HG02798 (cell line): ENCODE data around the gene TRIM38.

Source experiments
- ATAC-seq: cut with Tn5 transposase; IDR thresholded peaks from one replicate; pipeline ENCODE4 v1.9.1; 2021; ENCODE audit warnings: mild to moderate bottlenecking; ENCODE audit not compliant: unreplicated experiment, poor library complexity

TRIM38 gene

DNA sequence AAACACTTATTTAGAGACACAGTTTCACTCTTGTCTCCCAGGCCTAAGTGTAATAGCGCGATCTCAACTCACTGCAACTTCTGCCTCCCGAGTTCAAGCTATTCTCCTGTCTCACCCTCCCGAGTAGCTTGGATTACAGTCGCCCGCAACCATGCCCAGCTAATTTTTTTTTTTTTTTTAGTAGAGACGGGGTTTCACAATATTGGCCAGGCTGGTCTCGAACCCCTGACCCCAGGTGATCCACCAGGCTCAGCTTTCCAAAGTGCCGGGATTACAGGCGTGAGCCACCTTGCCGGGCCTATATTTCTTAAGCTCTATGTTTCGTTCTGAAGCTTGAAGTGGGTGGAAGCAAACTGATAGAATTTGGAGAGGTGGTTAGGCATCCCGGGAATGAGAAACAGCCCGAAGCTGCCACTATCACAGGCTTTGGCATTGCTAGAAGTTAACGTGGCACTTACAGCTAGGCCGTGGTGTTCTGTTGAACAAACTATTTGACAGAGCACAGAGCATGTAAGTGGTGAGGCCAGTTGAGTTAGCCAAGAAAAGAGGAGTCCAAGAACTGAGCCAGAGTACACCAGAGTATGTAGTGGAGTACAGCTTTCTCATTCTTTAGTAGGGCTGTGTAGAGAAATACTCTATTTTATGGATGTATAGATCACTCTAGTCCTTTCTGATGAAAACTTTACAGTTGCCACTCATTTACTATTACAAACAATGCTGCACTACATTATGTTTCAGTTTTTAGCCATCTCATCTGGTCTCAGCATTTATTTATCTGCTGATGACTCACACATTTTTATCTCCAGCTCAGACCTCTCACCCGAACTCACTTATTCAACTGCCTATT lies 62.7 kb downstream of the TRIM38 start:
- no peak for ATAC-seq

- ATAC-seq = peak; percentile 41
Observed at GRCh38 chr6:26025894-26026832, 63.6 kb downstream of the TRIM38 start.

DNA sequence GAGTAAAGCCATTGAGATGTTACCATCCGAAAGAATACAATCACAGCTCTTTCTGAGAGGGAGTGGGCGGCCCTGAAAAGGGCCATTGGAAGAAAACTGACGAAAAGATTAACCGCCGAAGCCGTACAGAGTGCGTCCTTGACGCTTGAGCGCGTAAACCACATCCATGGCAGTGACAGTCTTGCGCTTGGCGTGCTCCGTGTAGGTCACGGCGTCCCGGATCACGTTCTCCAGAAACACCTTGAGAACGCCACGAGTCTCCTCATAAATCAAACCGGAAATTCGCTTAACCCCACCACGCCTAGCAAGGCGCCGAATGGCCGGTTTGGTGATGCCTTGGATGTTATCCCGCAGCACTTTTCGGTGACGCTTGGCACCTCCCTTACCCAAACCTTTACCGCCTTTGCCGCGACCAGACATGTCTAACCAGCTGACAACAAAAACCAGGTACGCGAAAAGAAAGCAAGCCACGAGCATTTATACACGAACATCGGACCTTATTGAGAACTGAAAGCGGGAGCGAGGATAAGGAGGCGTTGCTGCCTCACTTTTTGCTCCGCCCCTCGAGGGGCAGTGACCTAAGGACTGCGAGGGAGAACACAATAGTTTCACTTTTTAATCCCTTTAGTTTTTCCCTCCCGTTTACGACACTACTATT lies 64.4 kb downstream of the TRIM38 start:
- ATAC-seq = peak; percentile 46

DNA sequence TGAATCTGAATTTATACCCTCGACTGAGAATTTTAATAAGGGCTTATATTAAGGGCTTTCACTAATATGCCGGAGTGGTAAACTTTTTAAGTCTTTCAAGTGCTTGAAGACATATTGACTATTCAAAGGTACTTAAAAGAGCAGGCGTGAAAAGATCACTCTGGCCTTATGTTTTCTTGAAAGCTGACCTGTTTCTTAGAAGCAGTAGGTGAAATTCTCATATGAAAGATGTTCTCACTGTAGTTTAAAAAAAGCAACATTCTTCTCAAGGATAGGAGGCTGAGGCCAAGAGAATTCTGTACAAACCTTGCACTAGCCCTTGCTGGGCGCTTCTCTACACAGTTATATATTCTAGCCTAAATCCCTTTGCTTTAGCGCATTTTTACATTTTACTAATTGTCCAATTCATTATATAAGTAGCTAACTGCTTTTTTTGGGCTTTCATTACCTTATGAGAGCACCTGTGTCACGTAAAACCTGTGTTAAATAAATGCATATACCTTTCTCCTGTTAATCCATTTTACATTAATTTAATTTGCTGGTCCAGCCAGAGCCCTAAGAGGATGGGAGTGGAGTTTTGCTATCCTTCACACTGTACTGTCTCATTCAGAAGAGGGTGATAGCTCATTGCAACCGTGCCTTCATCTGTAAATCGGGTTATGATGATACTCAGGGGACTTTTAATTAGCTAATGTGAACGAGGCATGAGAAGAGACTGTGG lies 65.0 kb downstream of the TRIM38 start:
- no peak for ATAC-seq

DNA sequence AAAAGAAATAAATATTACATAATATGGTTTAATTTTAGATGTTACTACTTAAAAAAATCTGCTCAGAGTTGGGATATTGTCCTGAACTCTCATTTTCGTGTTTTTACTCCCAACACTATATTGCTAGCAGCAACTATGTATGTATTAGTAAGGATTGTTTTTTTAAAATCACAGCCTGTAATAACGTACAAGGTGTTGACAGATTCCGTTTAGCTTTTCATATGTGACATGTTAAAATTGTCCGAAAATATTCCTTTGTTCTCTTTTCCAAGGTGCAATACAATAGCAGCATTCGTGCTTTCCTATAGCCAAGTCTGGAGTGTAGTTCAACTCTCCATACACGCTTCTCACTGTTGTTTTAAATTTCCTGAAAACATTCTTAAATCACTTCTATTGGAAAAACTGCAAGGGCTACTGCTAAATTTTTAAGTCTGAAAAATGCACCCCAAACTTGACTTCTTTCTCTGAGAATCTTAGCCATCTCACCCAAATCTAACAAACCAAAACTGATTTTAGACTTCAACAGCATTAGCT lies 65.7 kb downstream of the TRIM38 start:
- no peak for ATAC-seq

DNA sequence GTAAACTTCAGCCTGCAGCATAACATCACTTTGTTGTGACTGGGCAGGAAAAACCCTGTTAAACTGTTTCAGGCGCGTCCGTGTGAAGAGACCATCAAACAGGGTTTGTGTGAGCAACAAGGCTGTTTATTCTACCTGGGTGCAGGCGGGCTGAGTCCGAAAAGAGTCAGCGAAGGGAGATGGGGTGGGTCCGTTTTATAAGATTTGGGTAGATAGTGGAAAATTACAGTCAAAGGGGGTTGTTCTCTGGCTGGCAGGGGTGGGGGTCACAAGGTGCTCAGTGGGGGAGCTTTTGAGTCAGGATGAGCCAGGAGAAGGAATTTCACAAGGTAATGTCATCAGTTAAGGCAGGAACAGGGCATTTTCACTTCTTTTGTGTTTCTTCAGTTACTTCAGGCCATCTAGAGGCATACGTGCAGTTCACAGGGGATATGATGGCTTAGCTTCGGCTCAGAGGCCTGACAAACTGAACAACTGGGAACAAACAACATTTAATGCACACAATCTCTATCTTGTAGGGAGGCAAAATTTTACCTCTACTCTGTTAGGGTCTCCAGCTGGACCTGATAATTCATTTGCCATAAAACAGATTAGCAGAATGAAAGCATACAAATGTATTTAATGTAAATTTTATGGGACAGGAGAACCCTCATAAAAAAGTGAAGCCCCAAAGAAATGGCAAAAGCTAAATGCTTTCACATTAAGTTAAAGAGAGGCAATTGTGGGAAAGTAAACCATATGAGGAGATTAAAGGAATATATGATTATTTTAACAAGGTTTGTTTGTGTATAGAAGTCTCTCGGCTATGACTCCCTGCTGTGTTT lies 66.4 kb downstream of the TRIM38 start:
- no peak for ATAC-seq

- no peak for ATAC-seq
Observed at GRCh38 chr6:26029570-26029856, 66.9 kb downstream of the TRIM38 start.

DNA sequence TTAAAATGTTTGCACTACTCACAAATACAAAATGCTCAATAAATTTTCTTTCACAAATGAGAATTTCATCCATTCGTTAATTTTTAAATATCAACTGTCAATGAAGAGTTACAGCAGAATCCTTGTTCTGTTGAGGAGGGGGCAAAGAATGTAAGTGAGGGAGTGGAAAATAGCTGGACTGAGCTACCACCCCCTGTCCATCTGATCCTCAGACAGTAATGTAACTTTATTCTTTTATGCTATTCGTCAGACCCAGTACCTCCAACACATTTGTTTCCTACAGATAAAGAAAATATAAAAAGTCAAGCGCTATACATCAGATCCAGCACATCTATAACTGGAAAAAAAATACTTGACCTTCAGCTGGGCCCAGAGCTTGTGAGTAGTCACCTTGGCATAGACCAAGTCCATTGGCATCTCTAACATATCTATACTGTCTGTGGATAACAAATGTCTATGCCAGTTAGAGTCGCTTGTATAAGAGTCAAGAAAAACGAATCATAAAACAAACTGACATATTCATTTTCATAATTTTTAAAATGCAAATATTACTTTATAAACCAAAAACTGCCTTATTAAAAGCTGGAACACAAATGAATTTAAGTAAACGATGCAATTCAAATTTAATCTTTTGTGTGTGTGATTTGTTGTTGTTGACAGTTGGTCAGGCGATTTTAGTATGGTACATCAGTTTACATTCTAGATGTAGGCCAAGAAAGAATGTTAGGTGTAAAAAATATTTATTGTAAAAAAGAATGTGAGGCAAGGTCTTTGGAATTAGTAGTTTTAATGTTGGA lies 67.5 kb downstream of the TRIM38 start:
- ATAC-seq = no peak

DNA sequence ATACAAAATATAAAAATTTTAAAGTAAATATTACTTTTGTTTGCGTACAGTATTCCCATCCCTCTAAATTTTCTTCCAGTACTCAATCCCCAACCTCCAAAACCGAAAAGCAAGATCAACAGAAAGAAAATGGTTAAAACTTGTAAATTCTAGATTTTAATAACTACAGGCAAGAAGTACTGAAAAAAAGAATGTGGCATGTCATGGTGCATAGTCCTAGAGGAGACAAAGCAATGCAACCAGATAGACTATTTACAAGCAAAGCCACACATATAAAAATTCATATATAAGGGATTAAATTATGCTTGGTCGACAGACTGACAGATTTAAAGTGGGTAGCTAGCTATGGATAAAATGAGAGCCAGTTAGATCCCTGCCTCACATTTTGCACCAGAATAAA lies 68.1 kb downstream of the TRIM38 start:
- ATAC-seq = no peak

DNA sequence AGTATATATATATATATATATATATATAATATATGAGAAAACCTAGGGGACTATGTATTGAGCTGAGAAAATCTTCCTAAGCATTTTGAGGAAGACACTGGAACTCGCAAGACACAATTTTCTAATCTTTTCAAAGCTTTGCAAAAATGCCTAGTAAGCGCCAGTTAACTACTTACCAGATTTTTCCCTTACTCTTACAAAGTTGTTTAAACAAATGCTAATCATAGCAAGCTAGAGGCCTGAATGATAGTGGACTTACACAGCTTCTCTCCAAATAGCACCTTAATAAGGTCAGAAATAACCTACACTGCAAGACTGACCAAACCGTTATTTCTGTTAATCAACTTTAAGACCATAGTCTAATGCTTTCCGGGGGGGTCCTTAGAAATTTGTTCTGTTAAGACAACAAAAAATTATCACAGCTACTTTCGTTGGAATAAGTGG lies 68.6 kb downstream of the TRIM38 start:
- ATAC-seq = no peak

- ATAC-seq = peak; percentile 58
Observed at GRCh38 chr6:26031595-26032339, 69.2 kb downstream of the TRIM38 start.

DNA sequence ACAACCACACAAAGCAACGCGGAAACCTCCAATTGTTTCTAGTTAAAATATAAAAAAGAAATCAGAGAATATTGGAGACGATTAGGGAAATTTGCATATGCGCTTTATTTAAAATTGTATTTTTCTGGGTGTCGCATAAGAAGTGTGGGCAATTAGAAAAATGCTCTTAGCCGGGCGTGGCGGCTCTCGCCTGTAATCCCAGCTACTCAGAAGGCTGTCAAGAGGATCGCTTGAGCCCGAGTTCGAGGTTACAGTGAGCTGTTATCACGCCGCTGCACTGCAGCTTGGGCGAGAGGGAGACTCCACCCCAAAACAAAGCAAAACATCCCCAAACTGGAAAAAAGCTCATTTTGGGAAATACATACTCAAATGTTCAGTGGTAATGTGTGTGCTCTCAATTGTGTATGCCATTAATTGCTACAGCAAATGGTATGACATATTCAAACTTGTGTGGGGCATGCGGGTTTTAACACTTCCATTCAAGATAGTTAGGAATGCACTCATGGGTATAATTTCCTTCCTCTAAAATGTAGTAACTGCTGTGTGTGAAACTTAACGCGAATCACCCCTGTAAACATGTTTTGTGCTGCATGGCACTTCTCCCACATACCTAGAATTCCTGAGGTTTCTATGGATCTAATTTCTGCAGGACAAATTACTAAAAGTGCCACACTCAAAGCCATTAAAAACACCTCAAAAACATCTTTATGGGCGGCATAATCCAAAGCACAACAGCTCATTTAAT lies 69.9 kb downstream of the TRIM38 start:
- ATAC-seq = no peak

DNA sequence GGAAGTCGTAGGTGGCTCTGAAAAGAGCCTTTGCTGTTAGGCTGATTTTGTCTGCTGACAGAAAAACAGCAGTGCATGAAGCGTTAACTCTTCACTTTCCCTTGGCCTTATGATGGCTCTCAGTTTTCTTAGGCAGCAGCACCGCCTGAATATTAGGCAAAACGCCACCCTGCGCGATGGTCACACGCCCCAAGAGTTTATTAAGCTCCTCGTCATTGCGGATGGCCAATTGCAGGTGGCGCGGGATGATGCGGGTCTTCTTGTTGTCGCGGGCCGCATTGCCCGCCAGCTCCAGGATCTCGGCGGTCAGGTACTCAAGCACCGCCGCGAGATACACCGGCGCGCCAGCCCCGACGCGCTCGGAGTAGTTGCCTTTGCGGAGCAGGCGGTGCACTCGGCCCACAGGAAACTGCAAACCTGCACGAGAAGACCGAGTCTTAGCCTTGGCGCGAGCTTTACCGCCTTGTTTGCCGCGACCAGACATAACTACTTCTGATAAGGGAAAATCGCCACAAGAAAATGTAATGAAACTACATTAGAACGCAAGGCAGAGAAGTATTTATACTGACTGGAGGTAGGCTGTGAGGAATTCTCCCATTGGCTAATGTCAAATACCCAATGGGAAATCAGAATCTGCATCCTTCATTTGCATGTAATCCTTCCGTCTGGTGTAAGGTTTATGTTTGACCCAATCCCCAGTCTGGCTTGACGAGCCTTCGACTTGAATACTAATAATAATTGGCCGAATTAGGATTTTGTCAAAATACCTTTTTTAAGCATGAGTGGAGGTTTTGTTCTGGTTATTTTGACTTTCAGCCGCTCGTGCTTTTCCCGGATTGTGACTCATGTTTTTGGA lies 70.7 kb downstream of the TRIM38 start:
- ATAC-seq = peak; percentile 67

- no peak for ATAC-seq
Observed at GRCh38 chr6:26033941-26034354, 71.3 kb downstream of the TRIM38 start.

- ATAC-seq = no peak
Observed at GRCh38 chr6:26034905-26035304, 72.3 kb downstream of the TRIM38 start.
